ENCODE results near the gene EDA.
"Not testable (repeated sequence)": the region's sequence is repeated elsewhere in the genome, so short reads cannot be mapped to it uniquely, and the experiment has no call there.

Gene EDA

GRCh38 chrX:69741721-69742120 is 125.8 kb downstream of the EDA start:
- no peak overlapping the region for H3K4me3 ChIP-seq (ENCODE audit: low read depth, low read length)

GRCh38 chrX:69746051-69746450 is 130.1 kb downstream of the EDA start:
- H3K4me3 ChIP-seq (ENCODE audit: low read depth, low read length): no peak overlapping the region

GRCh38 chrX:69748055-69748454 is 132.1 kb downstream of the EDA start:
- H3K4me3 ChIP-seq (ENCODE audit: low read depth, low read length): no peak overlapping the region

- H3K4me3 ChIP-seq (ENCODE audit: low read depth, low read length): no peak overlapping the region
Observed at GRCh38 chrX:69759921-69760625, 144.2 kb downstream of the EDA start.

GRCh38 chrX:69761633-69762032 is 145.7 kb downstream of the EDA start:
- H3K4me3 ChIP-seq (ENCODE audit: low read depth, low read length): no peak overlapping the region

GRCh38 chrX:69762340-69762739 is 146.4 kb downstream of the EDA start:
- H3K4me3 ChIP-seq (ENCODE audit: low read depth, low read length): no peak overlapping the region

- H3K4me3 ChIP-seq (ENCODE audit: low read depth, low read length): no peak overlapping the region
Observed at GRCh38 chrX:69793260-69793935, 177.5 kb downstream of the EDA start.

- no peak overlapping the region for H3K4me3 ChIP-seq (ENCODE audit: low read depth, low read length)
Observed at GRCh38 chrX:69795702-69796101, 179.8 kb downstream of the EDA start.

GRCh38 chrX:69807400-69807799 is 191.5 kb downstream of the EDA start:
- H3K4me3 ChIP-seq (ENCODE audit: low read depth, low read length): no peak overlapping the region

GRCh38 chrX:69808375-69808774 is 192.5 kb downstream of the EDA start:
- no peak overlapping the region for H3K4me3 ChIP-seq (ENCODE audit: low read depth, low read length)

GRCh38 chrX:69813677-69814076 is 197.8 kb downstream of the EDA start:
- no peak overlapping the region for H3K4me3 ChIP-seq (ENCODE audit: low read depth, low read length)

GRCh38 chrX:69815063-69815462 is 199.2 kb downstream of the EDA start:
- no peak overlapping the region for H3K4me3 ChIP-seq (ENCODE audit: low read depth, low read length)

- H3K4me3 ChIP-seq (ENCODE audit: low read depth, low read length): no peak overlapping the region
Observed at GRCh38 chrX:69815519-69815918, 199.6 kb downstream of the EDA start.

GRCh38 chrX:69844636-69845035 is 228.7 kb downstream of the EDA start:
- H3K4me3 ChIP-seq (ENCODE audit: low read depth, low read length): no peak overlapping the region

- not testable (repeated sequence) for H3K4me3 ChIP-seq (ENCODE audit: low read depth, low read length)
Observed at GRCh38 chrX:69859999-69860398, 244.1 kb downstream of the EDA start.

GRCh38 chrX:69876221-69876620 is 260.3 kb downstream of the EDA start:
- no peak overlapping the region for H3K4me3 ChIP-seq (ENCODE audit: low read depth, low read length)

GRCh38 chrX:69884210-69884609 is 268.3 kb downstream of the EDA start:
- no peak overlapping the region for H3K4me3 ChIP-seq (ENCODE audit: low read depth, low read length)

GRCh38 chrX:69896046-69896445 is 280.1 kb downstream of the EDA start:
- no peak overlapping the region for H3K4me3 ChIP-seq (ENCODE audit: low read depth, low read length)

- H3K4me3 ChIP-seq (ENCODE audit: low read depth, low read length): no peak overlapping the region
Observed at GRCh38 chrX:69900491-69900890, 284.6 kb downstream of the EDA start.

GRCh38 chrX:69906447-69906846 is 290.5 kb downstream of the EDA start:
- H3K4me3 ChIP-seq (ENCODE audit: low read depth, low read length): no peak overlapping the region

- no peak overlapping the region for H3K4me3 ChIP-seq (ENCODE audit: low read depth, low read length)
Observed at GRCh38 chrX:69914781-69915180, 298.9 kb downstream of the EDA start.

GRCh38 chrX:69919749-69920148 is 303.8 kb downstream of the EDA start:
- no peak overlapping the region for H3K4me3 ChIP-seq (ENCODE audit: low read depth, low read length)

- no peak overlapping the region for H3K4me3 ChIP-seq (ENCODE audit: low read depth, low read length)
Observed at GRCh38 chrX:69932323-69932722, 316.4 kb downstream of the EDA start.

Data from iPS-11a (cell line).